ENCODE measurements around the gene FA2H.

DNA sequence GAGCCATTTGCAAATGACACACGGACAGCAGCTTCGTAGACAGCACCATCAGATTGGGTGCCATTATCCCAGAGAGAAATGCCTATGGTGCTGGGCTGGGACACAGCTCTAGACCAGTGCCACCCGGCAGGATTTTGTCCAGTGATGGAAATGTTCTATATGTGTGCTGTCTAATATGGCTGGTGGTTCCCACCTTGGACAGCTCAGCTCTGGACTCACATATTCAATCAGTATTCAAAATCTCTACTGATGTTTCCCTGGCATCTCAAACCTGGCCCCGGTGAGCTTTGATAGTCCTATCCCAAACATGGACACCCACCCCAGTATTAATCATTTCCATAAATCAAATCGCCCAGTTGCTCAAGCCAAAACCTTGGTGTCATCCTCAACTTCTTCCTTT, 23.0 kb downstream of the FA2H start:
- TF ChIP-seq EHMT2 (IDR thresholded peaks at IDR 0.05; ENCODE audit: low read depth) (no peak), MAFK (IDR thresholded peaks at IDR 0.05; ENCODE audit: partially characterized antibody) (no peak), CBX8 (IDR thresholded peaks at IDR 0.05) (no peak), RAD21 (conservative IDR thresholded peaks at IDR 0.05 in 1 of 2, IDR thresholded peaks at IDR 0.05 in 1 of 2) (no peak), KDM5A (IDR thresholded peaks at IDR 0.05) (no peak), EP300 (IDR thresholded peaks at IDR 0.05) (no peak), CEBPB (IDR thresholded peaks at IDR 0.05) (no peak), RCOR1 (IDR thresholded peaks at IDR 0.05; ENCODE audit: low read depth, low read length) (no peak)
- TF ChIP-seq, protein P1, sequence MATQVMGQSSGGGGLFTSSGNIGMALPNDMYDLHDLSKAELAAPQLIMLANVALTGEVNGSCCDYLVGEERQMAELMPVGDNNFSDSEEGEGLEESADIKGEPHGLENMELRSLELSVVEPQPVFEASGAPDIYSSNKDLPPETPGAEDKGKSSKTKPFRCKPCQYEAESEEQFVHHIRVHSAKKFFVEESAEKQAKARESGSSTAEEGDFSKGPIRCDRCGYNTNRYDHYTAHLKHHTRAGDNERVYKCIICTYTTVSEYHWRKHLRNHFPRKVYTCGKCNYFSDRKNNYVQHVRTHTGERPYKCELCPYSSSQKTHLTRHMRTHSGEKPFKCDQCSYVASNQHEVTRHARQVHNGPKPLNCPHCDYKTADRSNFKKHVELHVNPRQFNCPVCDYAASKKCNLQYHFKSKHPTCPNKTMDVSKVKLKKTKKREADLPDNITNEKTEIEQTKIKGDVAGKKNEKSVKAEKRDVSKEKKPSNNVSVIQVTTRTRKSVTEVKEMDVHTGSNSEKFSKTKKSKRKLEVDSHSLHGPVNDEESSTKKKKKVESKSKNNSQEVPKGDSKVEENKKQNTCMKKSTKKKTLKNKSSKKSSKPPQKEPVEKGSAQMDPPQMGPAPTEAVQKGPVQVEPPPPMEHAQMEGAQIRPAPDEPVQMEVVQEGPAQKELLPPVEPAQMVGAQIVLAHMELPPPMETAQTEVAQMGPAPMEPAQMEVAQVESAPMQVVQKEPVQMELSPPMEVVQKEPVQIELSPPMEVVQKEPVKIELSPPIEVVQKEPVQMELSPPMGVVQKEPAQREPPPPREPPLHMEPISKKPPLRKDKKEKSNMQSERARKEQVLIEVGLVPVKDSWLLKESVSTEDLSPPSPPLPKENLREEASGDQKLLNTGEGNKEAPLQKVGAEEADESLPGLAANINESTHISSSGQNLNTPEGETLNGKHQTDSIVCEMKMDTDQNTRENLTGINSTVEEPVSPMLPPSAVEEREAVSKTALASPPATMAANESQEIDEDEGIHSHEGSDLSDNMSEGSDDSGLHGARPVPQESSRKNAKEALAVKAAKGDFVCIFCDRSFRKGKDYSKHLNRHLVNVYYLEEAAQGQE (IDR thresholded peaks at IDR 0.05): no peak
- TF ChIP-seq, protein P2, sequence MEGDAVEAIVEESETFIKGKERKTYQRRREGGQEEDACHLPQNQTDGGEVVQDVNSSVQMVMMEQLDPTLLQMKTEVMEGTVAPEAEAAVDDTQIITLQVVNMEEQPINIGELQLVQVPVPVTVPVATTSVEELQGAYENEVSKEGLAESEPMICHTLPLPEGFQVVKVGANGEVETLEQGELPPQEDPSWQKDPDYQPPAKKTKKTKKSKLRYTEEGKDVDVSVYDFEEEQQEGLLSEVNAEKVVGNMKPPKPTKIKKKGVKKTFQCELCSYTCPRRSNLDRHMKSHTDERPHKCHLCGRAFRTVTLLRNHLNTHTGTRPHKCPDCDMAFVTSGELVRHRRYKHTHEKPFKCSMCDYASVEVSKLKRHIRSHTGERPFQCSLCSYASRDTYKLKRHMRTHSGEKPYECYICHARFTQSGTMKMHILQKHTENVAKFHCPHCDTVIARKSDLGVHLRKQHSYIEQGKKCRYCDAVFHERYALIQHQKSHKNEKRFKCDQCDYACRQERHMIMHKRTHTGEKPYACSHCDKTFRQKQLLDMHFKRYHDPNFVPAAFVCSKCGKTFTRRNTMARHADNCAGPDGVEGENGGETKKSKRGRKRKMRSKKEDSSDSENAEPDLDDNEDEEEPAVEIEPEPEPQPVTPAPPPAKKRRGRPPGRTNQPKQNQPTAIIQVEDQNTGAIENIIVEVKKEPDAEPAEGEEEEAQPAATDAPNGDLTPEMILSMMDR (IDR thresholded peaks at IDR 0.05): no peak
- TF ChIP-seq, protein P3, sequence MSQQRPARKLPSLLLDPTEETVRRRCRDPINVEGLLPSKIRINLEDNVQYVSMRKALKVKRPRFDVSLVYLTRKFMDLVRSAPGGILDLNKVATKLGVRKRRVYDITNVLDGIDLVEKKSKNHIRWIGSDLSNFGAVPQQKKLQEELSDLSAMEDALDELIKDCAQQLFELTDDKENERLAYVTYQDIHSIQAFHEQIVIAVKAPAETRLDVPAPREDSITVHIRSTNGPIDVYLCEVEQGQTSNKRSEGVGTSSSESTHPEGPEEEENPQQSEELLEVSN (IDR thresholded peaks at IDR 0.05; ENCODE audit: borderline replicate concordance, low read depth): no peak
- TF ChIP-seq, protein P4, sequence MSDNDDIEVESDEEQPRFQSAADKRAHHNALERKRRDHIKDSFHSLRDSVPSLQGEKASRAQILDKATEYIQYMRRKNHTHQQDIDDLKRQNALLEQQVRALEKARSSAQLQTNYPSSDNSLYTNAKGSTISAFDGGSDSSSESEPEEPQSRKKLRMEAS (IDR thresholded peaks at IDR 0.05): no peak
